ENCODE results near the gene MKNK2. TPM values are rescaled to one million over a fixed set of nuclear protein-coding genes. Genes with fewer than 3 reads are reported as not detected.
"Not testable (repeated sequence)": the region's sequence is repeated elsewhere in the genome, so short reads cannot be mapped to it uniquely, and the experiment has no call there.

MKNK2 gene
- polyA plus RNA-seq, 1 of the 3 experiments (the other 2 are of a cell fraction), result 65.4 TPM

DNA sequence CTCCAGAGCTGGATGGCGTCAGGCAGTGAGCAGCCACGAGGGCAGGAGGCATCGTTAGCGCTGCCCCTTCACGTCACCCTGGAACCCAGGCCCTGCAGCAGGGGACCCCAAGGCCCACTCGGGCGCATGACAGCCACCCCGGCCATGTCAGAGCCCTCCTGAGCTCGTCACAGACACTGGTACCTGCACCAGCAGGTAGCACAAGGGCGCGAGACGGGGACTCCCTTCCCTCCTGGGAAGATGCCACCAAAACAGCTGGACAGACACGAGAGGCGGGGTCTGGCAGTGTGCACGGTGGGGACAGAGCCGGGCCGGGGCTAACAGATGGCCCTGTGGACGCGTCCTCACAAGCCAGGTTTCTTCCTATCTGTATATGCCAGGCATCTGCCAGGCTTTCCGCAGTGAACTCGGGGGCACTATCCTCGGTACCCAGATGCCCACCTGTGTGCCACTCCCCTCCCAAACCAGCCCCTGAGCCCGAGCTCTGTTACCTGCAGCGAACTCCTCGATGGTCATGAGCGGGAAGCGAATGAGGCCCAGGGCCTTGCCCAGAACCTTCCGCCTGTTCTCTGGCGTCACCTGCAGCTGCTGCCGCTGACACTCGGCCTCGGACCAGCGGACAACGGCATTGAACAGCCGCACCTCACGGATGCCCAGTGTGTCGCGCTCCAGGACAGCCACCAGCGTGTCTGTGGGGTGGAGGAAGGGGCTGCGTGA lies 61.4 kb downstream of the MKNK2 start:
- no peak overlapping the region for H3K9ac ChIP-seq
- peaks cover 19 to 46% of the 10 kb centered on the region in 2 experiments for H3K36me3 ChIP-seq (replicated peaks in 1 of 2; ENCODE audit: control insufficient read depth in 1 of 2, insufficient read depth in 2 of 2, low read length in 1 of 2)
- no peaks in the 10 kb centered on the region for H3K27me3 ChIP-seq (ENCODE audit: insufficient read depth)
- ChIA-PET POLR2A (no interaction called here), CTCF (interaction anchor here (0.8 to 1.3 kb wide), 3 partner anchors 18 to 125 kb away, joined by 3 to 4 read pairs (median 3); no protein-coding TSS in a partner anchor)
- no peak overlapping the region for H3K27ac ChIP-seq (ENCODE audit: low read depth in 2 of 2, low read length in 1 of 2)
- TF ChIP-seq JUND (IDR thresholded peaks at IDR 0.05), result no peak
- no peak for TF ChIP-seq ELF1 (IDR thresholded peaks at IDR 0.05)
- no peak for TF ChIP-seq GATA2 (CRISPR knock-in tag; IDR thresholded peaks at IDR 0.05)
- no peak for TF ChIP-seq GABPA (IDR thresholded peaks at IDR 0.05; ENCODE audit: low read depth)
- TF ChIP-seq FOSL2 (IDR thresholded peaks at IDR 0.05; ENCODE audit: borderline replicate concordance, low read depth), result no peak
- TF ChIP-seq EP300 (IDR thresholded peaks at IDR 0.05; ENCODE audit: borderline replicate concordance in 1 of 2, low read depth in 1 of 2, low read length in 1 of 2), result no peak
- no peak for TF ChIP-seq RFX5 (IDR thresholded peaks at IDR 0.05; ENCODE audit: low read length)
- TF ChIP-seq, protein P1, sequence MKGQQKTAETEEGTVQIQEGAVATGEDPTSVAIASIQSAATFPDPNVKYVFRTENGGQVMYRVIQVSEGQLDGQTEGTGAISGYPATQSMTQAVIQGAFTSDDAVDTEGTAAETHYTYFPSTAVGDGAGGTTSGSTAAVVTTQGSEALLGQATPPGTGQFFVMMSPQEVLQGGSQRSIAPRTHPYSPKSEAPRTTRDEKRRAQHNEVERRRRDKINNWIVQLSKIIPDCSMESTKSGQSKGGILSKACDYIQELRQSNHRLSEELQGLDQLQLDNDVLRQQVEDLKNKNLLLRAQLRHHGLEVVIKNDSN (IDR thresholded peaks at IDR 0.05; ENCODE audit: borderline replicate concordance, low read depth), result no peak
- TF ChIP-seq POLR2AphosphoS5 (IDR thresholded peaks at IDR 0.05; ENCODE audit: low read depth, low read length), result no peak
- TF ChIP-seq TCF12 (IDR thresholded peaks at IDR 0.05), result no peak
- TF ChIP-seq SIN3A (IDR thresholded peaks at IDR 0.05; ENCODE audit: borderline replicate concordance, low read depth, low read length), result no peak
- no peak for TF ChIP-seq YY1 (IDR thresholded peaks at IDR 0.05; ENCODE audit: low read depth)
- TF ChIP-seq, protein P2, sequence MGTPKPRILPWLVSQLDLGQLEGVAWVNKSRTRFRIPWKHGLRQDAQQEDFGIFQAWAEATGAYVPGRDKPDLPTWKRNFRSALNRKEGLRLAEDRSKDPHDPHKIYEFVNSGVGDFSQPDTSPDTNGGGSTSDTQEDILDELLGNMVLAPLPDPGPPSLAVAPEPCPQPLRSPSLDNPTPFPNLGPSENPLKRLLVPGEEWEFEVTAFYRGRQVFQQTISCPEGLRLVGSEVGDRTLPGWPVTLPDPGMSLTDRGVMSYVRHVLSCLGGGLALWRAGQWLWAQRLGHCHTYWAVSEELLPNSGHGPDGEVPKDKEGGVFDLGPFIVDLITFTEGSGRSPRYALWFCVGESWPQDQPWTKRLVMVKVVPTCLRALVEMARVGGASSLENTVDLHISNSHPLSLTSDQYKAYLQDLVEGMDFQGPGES (IDR thresholded peaks at IDR 0.05; ENCODE audit: low read depth, low read length), result no peak
- TF ChIP-seq RAD21 (IDR thresholded peaks at IDR 0.05; ENCODE audit: low read length), result no peak
- TF ChIP-seq MEF2A (IDR thresholded peaks at IDR 0.05; ENCODE audit: borderline replicate concordance, low read depth), result no peak
- TF ChIP-seq EZH2phosphoT487 (IDR thresholded peaks at IDR 0.05; ENCODE audit: borderline replicate concordance, low read depth), result no peak
- no peak for DNase-seq
- H3F3A ChIP-seq (replicated peaks; ENCODE audit: insufficient read depth), result peaks cover 18% of the 10 kb centered on the region
- H3K4me3 ChIP-seq (ENCODE audit: low read depth in 2 of 2, low read length in 1 of 2), result no peak overlapping the region; a peak in 1 of 4 replicates
- H3K4me1 ChIP-seq (ENCODE audit: control insufficient read depth in 1 of 2, insufficient read depth in 2 of 2, low read depth in 1 of 2, low read length in 1 of 2), result no peaks in the 10 kb centered on the region
- no peaks in the 10 kb centered on the region for H3K9me2 ChIP-seq
- H2AFZ ChIP-seq (ENCODE audit: low read depth), result no peak overlapping the region
- no peaks in the 10 kb centered on the region for H3K79me2 ChIP-seq (ENCODE audit: insufficient read depth)
- no peaks in the 10 kb centered on the region for H3K9me3 ChIP-seq
- 0 out of 2 replicates have a peak, but pooled peaks cover 6% of the 10 kb centered on the region for H4K20me1 ChIP-seq (ENCODE audit: insufficient read depth)
- 96% methylated on average over 14 of the region's 40 CpGs for WGBS (ENCODE audit: low lambda C conversion rate)
- no peak overlapping the region for H3K4me2 ChIP-seq

DNA sequence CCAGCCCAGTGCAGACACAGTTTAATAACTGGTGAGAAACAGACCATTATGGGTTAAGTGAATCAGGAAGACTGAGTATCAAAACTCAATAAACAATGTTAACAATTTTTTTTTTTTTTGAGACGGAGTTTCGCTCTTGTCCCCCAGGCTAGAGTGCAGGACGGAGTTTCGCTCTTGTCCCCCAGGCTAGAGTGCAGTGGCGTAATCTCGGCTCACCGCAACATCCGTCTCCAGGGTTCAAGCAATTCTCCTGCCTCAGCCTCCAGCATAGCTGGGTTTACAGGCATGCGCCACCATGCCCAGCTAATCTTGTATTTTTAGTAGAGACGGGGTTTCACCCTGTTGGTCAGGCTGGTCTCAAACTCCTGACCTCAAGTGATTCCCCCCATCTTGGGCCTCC lies 62.6 kb downstream of the MKNK2 start:
- CTCF ChIA-PET, result not testable (repeated sequence)

More for the DNA sequence above, 62.6 kb downstream of the MKNK2 start:
- DNase-seq; H3K9ac ChIP-seq; H3K27me3 ChIP-seq (ENCODE audit: insufficient read depth); H3K9me3 ChIP-seq; H3K4me2 ChIP-seq; H4K20me1 ChIP-seq (ENCODE audit: insufficient read depth); POLR2A ChIA-PET; H3K4me1 ChIP-seq (ENCODE audit: control insufficient read depth in 1 of 2, insufficient read depth in 2 of 2, low read depth in 1 of 2, low read length in 1 of 2); H2AFZ ChIP-seq (ENCODE audit: low read depth); H3K4me3 ChIP-seq (ENCODE audit: low read depth in 2 of 2, low read length in 1 of 2); H3K27ac ChIP-seq (ENCODE audit: low read depth in 2 of 2, low read length in 1 of 2); H3K9me2 ChIP-seq; H3K79me2 ChIP-seq (ENCODE audit: insufficient read depth): not testable (repeated sequence)
- Histone ChIP-seq H3F3A (replicated peaks; ENCODE audit: insufficient read depth) (peaks cover 18% of the 10 kb centered on the region), H3K36me3 (replicated peaks in 1 of 2; ENCODE audit: control insufficient read depth in 1 of 2, insufficient read depth in 2 of 2, low read length in 1 of 2) (peaks cover 16 to 46% of the 10 kb centered on the region in 2 experiments)
- WGBS (ENCODE audit: low lambda C conversion rate), result 91% methylated on average over 10 of the region's 10 CpGs

Small RNAs within 50 kb of the gene (small RNA-seq; reads per million reads assigned to genes)
- gene AC007136.1, result 0 reads per million in 7 experiments

Other genes starting within 250 kb of the MKNK2 start
- 6.2 and 8.0 TPM in 2 replicates for gene ATP8B3, start 239.0 kb downstream of the MKNK2 start, polyA plus RNA-seq (2012; rRNA removed)
- 9.0 and 18.8 TPM in 2 replicates for gene REXO1, start 202.8 kb downstream of the MKNK2 start, polyA plus RNA-seq (2012; rRNA removed)
- 11.3 and 16.1 TPM in 2 replicates for gene KLF16, start 187.7 kb downstream of the MKNK2 start, polyA plus RNA-seq (2012; rRNA removed)
- 61.1 and 69.1 TPM in 2 replicates for gene ABHD17A, start 165.7 kb downstream of the MKNK2 start, polyA plus RNA-seq (2012; rRNA removed)
- 1.7 and 2.8 TPM in 2 replicates for gene ADAT3, start 145.8 kb downstream of the MKNK2 start, polyA plus RNA-seq (2012; rRNA removed)
- gene SCAMP4, start 145.8 kb downstream of the MKNK2 start, polyA plus RNA-seq (2012; rRNA removed), result 11.8 and 30.0 TPM in 2 replicates
- gene CSNK1G2, start 110.1 kb downstream of the MKNK2 start, polyA plus RNA-seq (2012; rRNA removed), result 77.3 and 79.4 TPM in 2 replicates
- gene BTBD2, start 35.5 kb downstream of the MKNK2 start, polyA plus RNA-seq (2012; rRNA removed), result 54.4 and 66.8 TPM in 2 replicates
- 21.4 and 24.1 TPM in 2 replicates for gene MOB3A, start 45.1 kb upstream of the MKNK2 start, polyA plus RNA-seq (2012; rRNA removed)
- gene IZUMO4, start 45.7 kb upstream of the MKNK2 start, polyA plus RNA-seq (2012; rRNA removed), result 4.6 and 10.3 TPM in 2 replicates
- 79.7 and 127 TPM in 2 replicates for gene AP3D1, start 100.3 kb upstream of the MKNK2 start, polyA plus RNA-seq (2012; rRNA removed)
- 3.6 and 5.0 TPM in 2 replicates for gene DOT1L, start 112.7 kb upstream of the MKNK2 start, polyA plus RNA-seq (2012; rRNA removed)
- gene PLEKHJ1, start 185.1 kb upstream of the MKNK2 start, polyA plus RNA-seq (2012; rRNA removed), result 128 and 151 TPM in 2 replicates
- 35.0 and 55.8 TPM in 2 replicates for gene SF3A2, start 185.6 kb upstream of the MKNK2 start, polyA plus RNA-seq (2012; rRNA removed)
- gene AMH, start 198.1 kb upstream of the MKNK2 start, polyA plus RNA-seq (2012; rRNA removed), result 16.0 and 18.1 TPM in 2 replicates
- gene JSRP1, start 205.2 kb upstream of the MKNK2 start, polyA plus RNA-seq (2012; rRNA removed), result 0.76 and 0.88 TPM in 2 replicates
- not detected in 2 replicates for gene PEAK3, start 230.9 kb upstream of the MKNK2 start, polyA plus RNA-seq (2012; rRNA removed)